Loucy (cell line): ENCODE results near the gene EP400.
"Not testable (repeated sequence)": the region's sequence is repeated elsewhere in the genome, so short reads cannot be mapped to it uniquely, and the experiment has no call there.

ENCODE experiments used
- H2AFZ ChIP-seq: fragments of 200-600 bp; sonication (generic); 2 replicates; pipeline ENCODE4 v1.6.0; 2016; ENCODE audit warnings: antibody characterized with exemption, mild to moderate bottlenecking, low read length, moderate library complexity
- H3F3A ChIP-seq: fragments of 200-600 bp; 2 replicates; pipeline ENCODE4 v1.6.0; 2016; ENCODE audit warnings: antibody characterized with exemption, low read depth, mild to moderate bottlenecking
- H3K27me3 ChIP-seq: fragments of 200-600 bp; sonication (generic); 2 replicates; pipeline ENCODE4 v1.6.1; 2014; ENCODE audit warnings: low read length, mild to moderate bottlenecking; ENCODE audit not compliant: insufficient read depth, poor library complexity, severe bottlenecking
- H3K36me3 ChIP-seq: fragments of 200-600 bp; sonication (generic); 2 replicates; pipeline ENCODE4 v1.6.1; 2016; ENCODE audit warnings: low read length; ENCODE audit not compliant: insufficient read depth
- H3K4me1 ChIP-seq: fragments of 200-600 bp; sonication (generic); 2 replicates; pipeline ENCODE4 v1.5.1; 2014; ENCODE audit warnings: low read length, mild to moderate bottlenecking; ENCODE audit not compliant: insufficient read depth, poor library complexity, severe bottlenecking
- H3K4me2 ChIP-seq: fragments of 200-600 bp; sonication (generic); 2 replicates; pipeline ENCODE4 v1.6.0; 2014; ENCODE audit warnings: antibody characterized with exemption, low read length, low read depth, mild to moderate bottlenecking; ENCODE audit not compliant: poor library complexity, severe bottlenecking
- H3K4me3 ChIP-seq: fragments of 200-600 bp; sonication (generic); 2 replicates; pipeline ENCODE4 v1.5.1; 2014; ENCODE audit warnings: low read length, mild to moderate bottlenecking, mixed read lengths; ENCODE audit not compliant: poor library complexity, severe bottlenecking
- H3K79me2 ChIP-seq: fragments of 200-600 bp; sonication (generic); 2 replicates; pipeline ENCODE4 v1.6.1; 2014; ENCODE audit warnings: low read length; ENCODE audit not compliant: insufficient read depth
- H3K9ac ChIP-seq: fragments of 200-600 bp; sonication (generic); 2 replicates; pipeline ENCODE4 v1.6.0; 2014; ENCODE audit warnings: mild to moderate bottlenecking, low read depth, low read length, moderate library complexity; ENCODE audit not compliant: poor library complexity, severe bottlenecking
- H3K9me2 ChIP-seq: fragments of 200-600 bp; sonication (generic); replicated peaks from 2 replicates; pipeline ENCODE4 v1.6.1; 2016; ENCODE audit warnings: low read depth, low read length, mixed read lengths
- H3K9me3 ChIP-seq: fragments of 200-600 bp; sonication (generic); 2 replicates; pipeline ENCODE4 v1.6.1; 2014; ENCODE audit warnings: mild to moderate bottlenecking, antibody characterized with exemption, low read length, low read depth; ENCODE audit not compliant: insufficient read depth
- H4K20me1 ChIP-seq: fragments of 200-600 bp; sonication (generic); 2 replicates; pipeline ENCODE4 v1.6.0; 2014; ENCODE audit warnings: antibody characterized with exemption, low read length, mild to moderate bottlenecking; ENCODE audit not compliant: insufficient read depth, poor library complexity, severe bottlenecking
- EZH2phosphoT487 ChIP-seq: fragments of 200-600 bp; IDR thresholded peaks from 2 replicates; pipeline ENCODE4 v1.6.1; 2018; ENCODE audit warnings: antibody characterized with exemption, mild to moderate bottlenecking, moderate library complexity, borderline replicate concordance
- TF ChIP-seq, protein P1 (sequence below): fragments of 200-600 bp; sonication (generic); conservative IDR thresholded peaks from 2 replicates; pipeline ENCODE4 v1.5.1; 2014; ENCODE audit warnings: mild to moderate bottlenecking, antibody characterized with exemption, low read length

The EP400 gene

DNA sequence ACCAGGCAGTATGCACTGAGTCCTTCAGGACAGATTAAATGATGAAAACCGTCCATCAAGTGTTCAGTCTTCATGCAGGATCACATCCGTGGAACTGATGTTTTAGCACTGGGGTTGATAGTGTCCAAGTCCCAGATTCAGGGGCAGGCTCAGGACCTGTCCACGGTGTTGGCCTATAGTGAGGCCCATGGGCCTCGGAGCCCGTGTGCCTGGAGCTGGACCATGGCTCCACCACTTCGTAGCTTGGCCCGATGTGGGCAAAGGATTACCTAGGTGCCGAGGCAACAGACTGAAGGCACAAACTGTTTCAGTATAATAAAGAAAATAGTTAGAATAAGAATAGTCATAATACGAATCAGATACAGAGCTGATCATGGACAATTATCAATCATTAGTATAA is 152.6 kb downstream of the EP400 start:
- TF ChIP-seq EZH2phosphoT487 = no peak
- TF ChIP-seq, protein P1, sequence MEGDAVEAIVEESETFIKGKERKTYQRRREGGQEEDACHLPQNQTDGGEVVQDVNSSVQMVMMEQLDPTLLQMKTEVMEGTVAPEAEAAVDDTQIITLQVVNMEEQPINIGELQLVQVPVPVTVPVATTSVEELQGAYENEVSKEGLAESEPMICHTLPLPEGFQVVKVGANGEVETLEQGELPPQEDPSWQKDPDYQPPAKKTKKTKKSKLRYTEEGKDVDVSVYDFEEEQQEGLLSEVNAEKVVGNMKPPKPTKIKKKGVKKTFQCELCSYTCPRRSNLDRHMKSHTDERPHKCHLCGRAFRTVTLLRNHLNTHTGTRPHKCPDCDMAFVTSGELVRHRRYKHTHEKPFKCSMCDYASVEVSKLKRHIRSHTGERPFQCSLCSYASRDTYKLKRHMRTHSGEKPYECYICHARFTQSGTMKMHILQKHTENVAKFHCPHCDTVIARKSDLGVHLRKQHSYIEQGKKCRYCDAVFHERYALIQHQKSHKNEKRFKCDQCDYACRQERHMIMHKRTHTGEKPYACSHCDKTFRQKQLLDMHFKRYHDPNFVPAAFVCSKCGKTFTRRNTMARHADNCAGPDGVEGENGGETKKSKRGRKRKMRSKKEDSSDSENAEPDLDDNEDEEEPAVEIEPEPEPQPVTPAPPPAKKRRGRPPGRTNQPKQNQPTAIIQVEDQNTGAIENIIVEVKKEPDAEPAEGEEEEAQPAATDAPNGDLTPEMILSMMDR = no peak
- Histone ChIP-seq H3K27me3 (no peaks in the 10 kb centered on the region), H3K9me2 (no peaks in the 10 kb centered on the region), H3F3A (no peaks in the 10 kb centered on the region; the same call in 1 of the 2 replicates), H3K4me2 (no peak overlapping the region), H3K79me2 (peaks cover 8% of the 10 kb centered on the region; the same call in 1 of the 2 replicates), H3K36me3 (peaks cover 29% of the 10 kb centered on the region; the same call in 1 of the 2 replicates), H3K9me3 (no peaks in the 10 kb centered on the region), H2AFZ (no peak overlapping the region), H3K9ac (no peak overlapping the region), H3K4me3 (no peak overlapping the region), H4K20me1 (peaks cover 3% of the 10 kb centered on the region), H3K4me1 (no peaks in the 10 kb centered on the region)

DNA sequence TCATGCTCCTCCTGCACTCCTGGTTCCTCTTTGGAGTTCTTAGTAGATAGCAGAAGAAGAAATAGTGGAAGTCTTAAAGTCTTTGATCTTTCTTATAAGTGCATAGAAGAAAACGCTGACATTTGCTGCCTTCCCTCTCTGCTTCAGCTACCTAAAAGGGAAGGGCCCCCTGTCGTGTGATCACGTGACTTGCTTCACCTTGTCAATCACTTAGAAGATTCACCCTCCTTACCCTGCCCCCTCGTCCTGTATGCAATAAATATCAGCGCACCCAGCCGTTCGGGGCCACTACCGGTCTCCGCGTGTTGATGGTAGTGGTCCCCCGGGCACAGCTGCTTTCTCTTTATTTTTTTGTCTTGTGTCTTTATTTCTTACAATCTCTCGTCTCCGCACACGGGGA is 153.3 kb downstream of the EP400 start:
- H3K27me3 ChIP-seq, H3K9me2 ChIP-seq, H3K4me3 ChIP-seq, H3K9me3 ChIP-seq, H3K79me2 ChIP-seq, H3K4me2 ChIP-seq, H2AFZ ChIP-seq, H3K4me1 ChIP-seq, H4K20me1 ChIP-seq, H3F3A ChIP-seq, H3K9ac ChIP-seq: not testable (repeated sequence)
- H3K36me3 ChIP-seq = peaks cover 29% of the 10 kb centered on the region; the same call in 1 of the 2 replicates

DNA sequence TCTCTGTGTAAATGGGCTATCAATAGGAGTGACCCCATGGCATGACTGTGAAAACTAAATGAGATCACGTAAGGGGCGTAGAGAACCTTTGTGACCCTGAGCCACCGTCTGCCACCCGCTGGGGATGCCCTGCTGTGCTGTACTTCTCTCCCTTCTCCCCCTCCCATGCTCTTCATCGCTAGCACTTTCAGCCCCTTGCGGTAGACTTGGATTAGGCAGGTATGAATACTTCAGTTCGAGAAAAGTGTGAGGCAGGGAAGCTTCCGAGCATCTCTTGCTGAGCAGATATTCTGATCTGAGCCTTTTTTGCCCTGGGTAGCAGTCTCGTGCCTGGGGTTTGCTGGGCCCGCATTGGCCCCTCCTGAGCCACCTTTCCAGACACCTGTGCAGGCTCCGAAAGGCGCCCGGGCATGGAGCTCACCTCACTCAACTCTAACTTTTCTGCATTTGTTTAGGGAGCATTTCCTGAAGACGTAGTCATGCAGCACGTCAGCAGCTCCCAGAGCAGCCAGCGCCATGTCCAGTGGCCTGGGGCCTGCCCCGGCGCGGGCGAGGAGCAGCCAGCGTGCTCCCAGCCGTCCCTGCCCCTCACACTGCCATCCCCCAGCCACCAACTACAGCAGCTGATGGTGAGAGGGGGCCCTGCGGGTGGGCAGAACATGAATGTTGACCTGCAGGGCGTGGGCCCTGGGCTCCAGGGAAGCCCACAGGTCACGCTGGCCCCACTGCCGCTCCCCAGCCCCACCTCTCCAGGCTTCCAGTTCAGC is 154.0 kb downstream of the EP400 start:
- Histone ChIP-seq H3K4me2 (no peak overlapping the region), H3K79me2 (peaks cover 5% of the 10 kb centered on the region; the same call in 1 of the 2 replicates), H2AFZ (no peak overlapping the region), H3K4me1 (no peaks in the 10 kb centered on the region), H3F3A (no peaks in the 10 kb centered on the region), H3K9ac (no peak overlapping the region), H3K27me3 (no peaks in the 10 kb centered on the region), H4K20me1 (no peaks in the 10 kb centered on the region), H3K36me3 (peaks cover 29% of the 10 kb centered on the region; the same call in 1 of the 2 replicates), H3K4me3 (no peak overlapping the region), H3K9me3 (no peaks in the 10 kb centered on the region), H3K9me2 (no peaks in the 10 kb centered on the region)
- no peak for TF ChIP-seq EZH2phosphoT487
- TF ChIP-seq, protein P1 = no peak

DNA sequence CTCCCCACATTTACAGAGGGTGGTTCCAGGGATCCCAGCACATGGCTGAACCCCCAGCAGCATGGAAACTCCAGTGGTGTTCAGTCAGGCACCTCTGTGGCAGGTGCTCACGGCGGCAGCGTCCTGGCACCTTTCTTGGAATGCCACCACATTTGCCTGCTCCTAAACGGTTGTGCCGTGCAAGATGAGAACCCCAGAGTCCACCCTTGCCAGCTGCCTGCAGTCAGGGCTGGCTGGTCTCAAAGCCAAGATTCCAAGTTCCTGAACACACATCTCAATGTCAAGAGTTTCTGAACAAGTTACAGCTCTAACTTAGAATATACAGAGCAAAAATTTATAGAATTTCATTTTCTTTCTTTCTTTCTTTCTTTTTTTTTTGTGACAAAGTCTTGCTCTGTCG is 155.7 kb downstream of the EP400 start:
- Histone ChIP-seq H3F3A (no peaks in the 10 kb centered on the region), H3K9ac (no peak overlapping the region), H2AFZ (no peak overlapping the region), H3K27me3 (no peaks in the 10 kb centered on the region), H4K20me1 (no peaks in the 10 kb centered on the region), H3K4me3 (no peak overlapping the region), H3K79me2 (no peaks in the 10 kb centered on the region), H3K4me2 (no peak overlapping the region), H3K36me3 (peaks cover 24% of the 10 kb centered on the region; the same call in 1 of the 2 replicates), H3K4me1 (no peaks in the 10 kb centered on the region), H3K9me3 (no peaks in the 10 kb centered on the region), H3K9me2 (no peaks in the 10 kb centered on the region)
- TF ChIP-seq, protein P1 = no peak
- TF ChIP-seq EZH2phosphoT487 = no peak
